HepG2 (cell line): ENCODE data around the gene ADAMTS13. TPM values are rescaled to one million over a fixed set of nuclear protein-coding genes. Genes with fewer than 3 reads are reported as not detected.

Experiments
- ATAC-seq: fragments of 200-7000 bp; cut with Tn5 transposase; 3 replicates; pipeline ENCODE4 v1.9.1; 2020; ENCODE audit warnings: mild to moderate bottlenecking, moderate library complexity
- BruUV-seq: library from RNA; stranded (reverse); fragments of 400-500 nt; replicated peaks from 2 replicates; lab custom pipeline; 2021; lab: Mats Ljungman, UMichigan
- CTCF ChIA-PET: fragments of 300-600 bp; formaldehyde crosslinking; extraction: SDS; loops from one replicate; lab custom pipeline; 2021; ENCODE audit warnings: low total read pairs, inconsistent platforms, low intra/inter-chr PET ratio; lab: Yijun Ruan, JAX
- POLR2A ChIA-PET: fragments of 350-600 bp; sonication (Branson Sonifier 250); formaldehyde crosslinking; loops from one replicate; lab custom pipeline; 2020; ENCODE audit warnings: antibody characterized with exemption, inconsistent platforms; lab: Yijun Ruan, JAX
- DNase-seq: peaks from one replicate; pipeline ENCODE4 v3.0.0-alpha.2; 2015; ENCODE audit warnings: low spot score
- FAIRE-seq: peaks from 3 replicates; lab custom pipeline; 2011; peaks lifted over from hg19 to GRCh38; lab: Jason Lieb, UNC
- H2AFZ ChIP-seq: one replicate; pipeline ENCODE4 v1.6.1; 2011; ENCODE audit warnings: low read length, inconsistent platforms
- H3K27ac ChIP-seq: fragments of 300-600 bp; 3 replicates; pipeline ENCODE4 v1.8.0; 2011; ENCODE audit warnings: mixed run types, mild to moderate bottlenecking, mixed read lengths, low read length, inconsistent platforms; ENCODE audit not compliant: insufficient read depth; ENCODE audit errors: extremely low read length
- H3K27me3 ChIP-seq, 2 experiments: fragments of 200-600 bp in 1 of 2; 2 replicates in 1 of 2; 3 replicates in 1 of 2; pipeline versions ENCODE4 v1.6.0 to v1.8.0; 2011; ENCODE audit warnings: low read length in 2 of 2, mild to moderate bottlenecking in 2 of 2, moderate library complexity in 2 of 2, inconsistent platforms in 1 of 2; ENCODE audit not compliant: insufficient read depth in 2 of 2, control insufficient read depth in 1 of 2
- H3K36me3 ChIP-seq, 2 experiments: fragments of 200-600 bp in 1 of 2; replicated peaks in 1 of 2; 2 replicates in 1 of 2; 3 replicates in 1 of 2; pipeline versions ENCODE4 v1.5.1 to v1.8.0; 2011; ENCODE audit warnings: low read length in 2 of 2, inconsistent platforms in 1 of 2; ENCODE audit not compliant: insufficient read depth in 2 of 2, control insufficient read depth in 1 of 2
- H3K4me1 ChIP-seq: 2 replicates; pipeline ENCODE4 v1.5.1; 2012; ENCODE audit warnings: low read length, inconsistent platforms; ENCODE audit not compliant: insufficient read depth
- H3K4me2 ChIP-seq: 2 replicates; pipeline ENCODE4 v1.6.0; 2011; ENCODE audit warnings: low read depth, low read length, inconsistent platforms
- H3K4me3 ChIP-seq, 3 experiments: fragments of 200-600 bp in 1 of 3; sonication (generic), shearing (Covaris generic) in 1 of 3; replicated peaks in 1 of 3; 2 replicates each; pipeline ENCODE4 v1.5.1; 2011 to 2016; ENCODE audit warnings: low read length in 3 of 3, inconsistent platforms in 2 of 3, low read depth in 2 of 3, mild to moderate bottlenecking in 2 of 3, control low read depth in 1 of 3, mixed read lengths in 1 of 3; ENCODE audit not compliant: insufficient read depth in 1 of 3
- H3K79me2 ChIP-seq: one replicate; pipeline ENCODE4 v1.6.1; 2011; ENCODE audit warnings: low read length, inconsistent platforms; ENCODE audit not compliant: insufficient read depth
- H3K9ac ChIP-seq: 2 replicates; pipeline ENCODE4 v1.6.0; 2011; ENCODE audit warnings: mild to moderate bottlenecking, low read depth, low read length, inconsistent platforms; ENCODE audit not compliant: insufficient read depth
- H3K9me3 ChIP-seq: 2 replicates; pipeline ENCODE4 v1.5.1; 2012; ENCODE audit warnings: mild to moderate bottlenecking, low read length
- H4K20me1 ChIP-seq: 2 replicates; pipeline ENCODE4 v1.6.0; 2011; ENCODE audit warnings: inconsistent platforms, mild to moderate bottlenecking, low read length, moderate library complexity; ENCODE audit not compliant: insufficient read depth
- RFXAP ChIP-seq: sonication (generic); formaldehyde crosslinking; IDR thresholded peaks from 2 replicates; pipeline ENCODE4 v1.4.0; 2020; ENCODE audit warnings: missing genetic modification reagents, borderline replicate concordance
- SKI ChIP-seq: fragments of 450-650 bp; IDR thresholded peaks from one replicate; pipeline ENCODE4 v1.6.1; 2018; ENCODE audit warnings: mild to moderate bottlenecking; ENCODE audit not compliant: partially characterized antibody
- SUZ12 ChIP-seq: fragments of 150-350 bp; IDR thresholded peaks from 2 replicates; pipeline ENCODE4 v1.6.1; 2014; ENCODE audit warnings: low read depth, low read length
- ZBTB33 ChIP-seq: sonication (generic); formaldehyde crosslinking; IDR thresholded peaks from 2 replicates; pipeline ENCODE4 v1.4.0; 2020; ENCODE audit warnings: missing genetic modification reagents
- ZFX ChIP-seq: sonication (generic); formaldehyde crosslinking; IDR thresholded peaks from 2 replicates; pipeline ENCODE4 v1.4.0; 2020; ENCODE audit warnings: mild to moderate bottlenecking, low read depth, missing genetic modification reagents, moderate library complexity
- WGBS: methylation state at CpG from one replicate; pipeline ENCODE4 v1.1.6; 2017; ENCODE audit warnings: low lambda C conversion rate; 5-methylcytosine and 5-hydroxymethylcytosine counted together
- in situ Hi-C: cut with HindIII; loops from 2 replicates; pipeline ENCODE4 v1.10.0; 2017; ENCODE audit warnings: low pct_unique_long_range_greater_than_20kb; ENCODE audit not compliant: extremely low pct_ligation_motif_present
- intact Hi-C: fragments of 100-400 bp; cut with micrococcal nuclease; formaldehyde crosslinking; loops from one replicate; pipeline ENCODE4 v1.10.0; 2022; ENCODE audit not compliant: unreplicated experiment
- polyA plus RNA-seq, 8 experiments: library from polyadenylated mRNA; depleted of rRNA in 3 of 8; stranded (reverse) in 7 of 8; unstranded in 1 of 8; fragments of >200 nt; fragmentation: Illumina TruSeq in 4 of 8; extraction: Trizol in 4 of 8; gene quantifications; 2 replicates each; pipeline versions ENCODE4 v1.2.1 to v1.2.3, GENCODE V29; 2011 to 2016; ENCODE audit warnings: low read depth in 4 of 8, missing spikeins in 1 of 8, mixed read lengths in 1 of 8; ENCODE audit not compliant: insufficient read depth in 1 of 8
- total RNA-seq, 5 experiments: library from RNA; depleted of rRNA; stranded (reverse); fragments of >200 nt; fragmentation: Illumina TruSeq; extraction: Trizol; gene quantifications; 2 replicates each; pipeline ENCODE4 v1.2.3, GENCODE V29; 2016; ENCODE audit warnings: low read depth in 1 of 5
- TF ChIP-seq, protein P1 (sequence below): sonication (generic); formaldehyde crosslinking; IDR thresholded peaks from 2 replicates; pipeline ENCODE4 v1.5.1; 2020; ENCODE audit warnings: mild to moderate bottlenecking, missing genetic modification reagents, moderate library complexity

The ADAMTS13 gene
- total and polyA plus RNA-seq, 2 of the 13 experiments (the other 11 are each of a cell fraction or from before 2014, with no cell fraction given) = 0.91 to 4.5 TPM

- TF ChIP-seq, protein P1, sequence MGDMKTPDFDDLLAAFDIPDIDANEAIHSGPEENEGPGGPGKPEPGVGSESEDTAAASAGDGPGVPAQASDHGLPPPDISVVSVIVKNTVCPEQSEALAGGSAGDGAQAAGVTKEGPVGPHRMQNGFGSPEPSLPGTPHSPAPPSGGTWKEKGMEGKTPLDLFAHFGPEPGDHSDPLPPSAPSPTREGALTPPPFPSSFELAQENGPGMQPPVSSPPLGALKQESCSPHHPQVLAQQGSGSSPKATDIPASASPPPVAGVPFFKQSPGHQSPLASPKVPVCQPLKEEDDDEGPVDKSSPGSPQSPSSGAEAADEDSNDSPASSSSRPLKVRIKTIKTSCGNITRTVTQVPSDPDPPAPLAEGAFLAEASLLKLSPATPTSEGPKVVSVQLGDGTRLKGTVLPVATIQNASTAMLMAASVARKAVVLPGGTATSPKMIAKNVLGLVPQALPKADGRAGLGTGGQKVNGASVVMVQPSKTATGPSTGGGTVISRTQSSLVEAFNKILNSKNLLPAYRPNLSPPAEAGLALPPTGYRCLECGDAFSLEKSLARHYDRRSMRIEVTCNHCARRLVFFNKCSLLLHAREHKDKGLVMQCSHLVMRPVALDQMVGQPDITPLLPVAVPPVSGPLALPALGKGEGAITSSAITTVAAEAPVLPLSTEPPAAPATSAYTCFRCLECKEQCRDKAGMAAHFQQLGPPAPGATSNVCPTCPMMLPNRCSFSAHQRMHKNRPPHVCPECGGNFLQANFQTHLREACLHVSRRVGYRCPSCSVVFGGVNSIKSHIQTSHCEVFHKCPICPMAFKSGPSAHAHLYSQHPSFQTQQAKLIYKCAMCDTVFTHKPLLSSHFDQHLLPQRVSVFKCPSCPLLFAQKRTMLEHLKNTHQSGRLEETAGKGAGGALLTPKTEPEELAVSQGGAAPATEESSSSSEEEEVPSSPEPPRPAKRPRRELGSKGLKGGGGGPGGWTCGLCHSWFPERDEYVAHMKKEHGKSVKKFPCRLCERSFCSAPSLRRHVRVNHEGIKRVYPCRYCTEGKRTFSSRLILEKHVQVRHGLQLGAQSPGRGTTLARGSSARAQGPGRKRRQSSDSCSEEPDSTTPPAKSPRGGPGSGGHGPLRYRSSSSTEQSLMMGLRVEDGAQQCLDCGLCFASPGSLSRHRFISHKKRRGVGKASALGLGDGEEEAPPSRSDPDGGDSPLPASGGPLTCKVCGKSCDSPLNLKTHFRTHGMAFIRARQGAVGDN = peak; percentile 63
- TF ChIP-seq ZFX = peak; percentile 73; the same call in 1 of the 2 replicates
- 0 out of 2 replicates have a peak, but pooled peaks have one; percentile 45 for TF ChIP-seq ZBTB33
Observed at GRCh38 chr9:133379153-133380086, 42.7 kb upstream of the ADAMTS13 start (continued).

GRCh38 chr9:133380734-133381133 is 41.4 kb upstream of the ADAMTS13 start:
- intact Hi-C loops (no loop called here), in situ Hi-C loops (no loop called here)
- DNase-seq (no peak), ATAC-seq (no peak), FAIRE-seq (no peak)
- ChIA-PET CTCF (no interaction called here), POLR2A (interaction anchor here (1.6 to 3.3 kb wide), 2 partner anchors 11 to 33 kb away, joined by 3 to 16 read pairs; partner anchors contain the start of genes MED22 and RPL7A)
- H4K20me1 ChIP-seq = no peaks in the 10 kb centered on the region
- H3K9me3 ChIP-seq = peaks cover 10% of the 10 kb centered on the region; the same call in 1 of the 2 replicates
- no peaks in the 10 kb centered on the region for H3K27me3 ChIP-seq
- TF ChIP-seq SUZ12 = no peak
- no peak for TF ChIP-seq RFXAP (CRISPR knock-in tag)
- TF ChIP-seq SKI = no peak
- H3K79me2 ChIP-seq = no peaks in the 10 kb centered on the region
- H3K36me3 ChIP-seq = no peaks in the 10 kb centered on the region
- no peak overlapping the region for H3K4me3 ChIP-seq
- no peak overlapping the region for H3K27ac ChIP-seq
- no peak overlapping the region for H3K4me2 ChIP-seq
- no peak overlapping the region for H3K9ac ChIP-seq
- WGBS = 90% methylated on average over 4 of the region's 4 CpGs
- no peak overlapping the region for H2AFZ ChIP-seq
- peaks cover 58% of the 10 kb centered on the region for H3K4me1 ChIP-seq
- no TSS peak for BruUV-seq
